B cell (primary cell): Measurements from ENCODE around the gene RARS1. TPM values are rescaled to one million over a fixed set of nuclear protein-coding genes. Genes with fewer than 3 reads are reported as not detected.

Experiments
- ATAC-seq: fragments of 200-7000 bp; cut with Tn5 transposase; one replicate; pipeline ENCODE4 v1.10.0; 2021; ENCODE audit warnings: low read depth, mild to moderate bottlenecking, moderate number of reproducible peaks, moderate library complexity
- CTCF ChIA-PET: fragments of 350-600 bp; sonication (Branson Sonifier 250); formaldehyde crosslinking; loops from one replicate; lab custom pipeline; 2021; ENCODE audit warnings: antibody characterized with exemption, inconsistent platforms; lab: Charles Lee
- POLR2A ChIA-PET: fragments of 350-600 bp; sonication (Branson Sonifier 250); formaldehyde crosslinking; loops from one replicate; lab custom pipeline; 2021; ENCODE audit warnings: antibody characterized with exemption; lab: Charles Lee
- DNase-seq: peaks from one replicate; pipeline ENCODE4 v3.0.0; 2013
- H2AFZ ChIP-seq: 2 replicates; pipeline ENCODE4 v1.6.1; 2012; ENCODE audit warnings: mild to moderate bottlenecking, low read depth, low read length; ENCODE audit not compliant: insufficient read depth, poor library complexity, severe bottlenecking
- H3K27ac ChIP-seq, 2 donors: 1 replicate in 1 of 2; 2 replicates in 1 of 2; pipeline ENCODE4 v1.5.1; 2012 to 2013; ENCODE audit warnings: low read length in 2 of 2, mild to moderate bottlenecking in 2 of 2, moderate library complexity in 1 of 2
- H3K27me3 ChIP-seq, 4 experiments: fragments of 200-600 bp in 1 of 4; sonication (generic) in 1 of 4; replicated peaks in 1 of 4; 1 replicate in 2 of 4; 2 replicates in 2 of 4; pipeline versions ENCODE4 v1.6.1 to v1.7.0; 2013 to 2016; ENCODE audit warnings: low read length in 3 of 4, mild to moderate bottlenecking in 2 of 4, mixed read lengths in 1 of 4, moderate library complexity in 1 of 4; ENCODE audit not compliant: insufficient read depth in 4 of 4, control insufficient read depth in 3 of 4; ENCODE audit errors: control extremely low read depth in 1 of 4
- H3K36me3 ChIP-seq, 2 experiments: replicated peaks in 1 of 2; 1 replicate in 1 of 2; 2 replicates in 1 of 2; pipeline versions ENCODE4 v1.6.1 to v1.7.1; 2013; ENCODE audit warnings: low read length in 1 of 2; ENCODE audit not compliant: insufficient read depth in 2 of 2, control insufficient read depth in 1 of 2; ENCODE audit errors: control extremely low read depth in 1 of 2, extremely low read depth in 1 of 2
- H3K4me1 ChIP-seq, 2 donors: fragments of 200-600 bp in 1 of 2; sonication (generic) in 1 of 2; 1 replicate in 1 of 2; 2 replicates in 1 of 2; pipeline versions ENCODE4 v1.5.1 to v1.6.1; 2013 to 2017; ENCODE audit warnings: low read length in 2 of 2; ENCODE audit not compliant: control insufficient read depth in 2 of 2, insufficient read depth in 2 of 2
- H3K4me2 ChIP-seq: replicated peaks from 2 replicates; pipeline ENCODE3; 2012; ENCODE audit warnings: mild to moderate bottlenecking, low read depth, low read length; ENCODE audit not compliant: poor library complexity, severe bottlenecking
- H3K4me3 ChIP-seq, 5 experiments: fragments of 200-600 bp in 1 of 5; sonication (generic) in 1 of 5; 1 replicate in 3 of 5; 2 replicates in 2 of 5; pipeline versions ENCODE4 v1.5.1 to v1.7.0; 2011 to 2016; ENCODE audit warnings: low read length in 4 of 5, mild to moderate bottlenecking in 4 of 5, low read depth in 2 of 5, control low read depth in 1 of 5, moderate library complexity in 1 of 5; ENCODE audit not compliant: insufficient read depth in 1 of 5; ENCODE audit errors: control extremely low read depth in 1 of 5, extremely low read depth in 1 of 5
- H3K79me2 ChIP-seq: fragments of 200-600 bp; sonication (generic); one replicate; pipeline ENCODE4 v1.6.0; 2016; ENCODE audit warnings: low read length; ENCODE audit not compliant: control insufficient read depth, insufficient read depth
- H3K9ac ChIP-seq: fragments of 200-600 bp; sonication (generic); 2 replicates; pipeline ENCODE4 v1.6.1; 2017; ENCODE audit warnings: mild to moderate bottlenecking, low read length, moderate library complexity
- H3K9me3 ChIP-seq, 3 donors: one replicate each; pipeline versions ENCODE4 v1.6.1 to v1.7.1; 2013; ENCODE audit warnings: low read length in 2 of 3; ENCODE audit not compliant: control insufficient read depth in 2 of 3, insufficient read depth in 1 of 3; ENCODE audit errors: control extremely low read depth in 1 of 3
- H4K20me1 ChIP-seq: 2 replicates; pipeline ENCODE4 v1.6.0; 2012; ENCODE audit warnings: mild to moderate bottlenecking, low read length; ENCODE audit not compliant: insufficient read depth, control insufficient read depth, poor library complexity, severe bottlenecking
- H3K27ac Mint-ChIP-seq: one replicate; pipeline ENCODE4 v1.8.0; 2021; ENCODE audit warnings: mixed read lengths
- H3K27me3 Mint-ChIP-seq: one replicate; pipeline ENCODE4 v1.8.0; 2021; ENCODE audit warnings: mixed read lengths
- H3K4me1 Mint-ChIP-seq: one replicate; pipeline ENCODE4 v1.8.0; 2021; ENCODE audit warnings: mixed read lengths
- H3K4me3 Mint-ChIP-seq: one replicate; pipeline ENCODE4 v1.8.0; 2021; ENCODE audit warnings: mixed read lengths
- H3K9me3 Mint-ChIP-seq: one replicate; pipeline ENCODE4 v1.8.0; 2022; ENCODE audit warnings: mixed read lengths; ENCODE audit not compliant: insufficient read depth
- EZH2 ChIP-seq: IDR thresholded peaks from 2 replicates; pipeline ENCODE4 v1.6.1; 2012; ENCODE audit warnings: borderline replicate concordance, low read depth, mild to moderate bottlenecking, moderate library complexity, low read length; ENCODE audit not compliant: insufficient read depth, poor library complexity, severe bottlenecking
- WGBS: methylation state at CpG from one replicate; pipeline ENCODE4 v1.1.5; 2013; ENCODE audit warnings: missing lambda C conversion rate; ENCODE audit not compliant: insufficient coverage; 5-methylcytosine and 5-hydroxymethylcytosine counted together
- intact Hi-C: fragments of 100-400 bp; cut with micrococcal nuclease; formaldehyde crosslinking; loops from one replicate; pipeline ENCODE4 v1.10.0; 2022
- polyA plus RNA-seq: library from polyadenylated mRNA; depleted of rRNA; stranded (reverse); fragments of >200 nt; gene quantifications from 2 replicates; pipeline ENCODE4 v1.2.3, GENCODE V29; 2012
- total RNA-seq, 2 donors: library from RNA; stranded (reverse); fragments of 120-200 nt in 1 of 2; gene quantifications; 1 replicate in 1 of 2; 2 replicates in 1 of 2; pipeline versions ENCODE4 v1.2.3 to v1.2.4, GENCODE V29; 2013 to 2022
- TF ChIP-seq, protein P1 (sequence below): fragments of 200-600 bp; IDR thresholded peaks from one replicate; pipeline ENCODE4 v1.8.0; 2022; ENCODE audit warnings: antibody characterized with exemption, mild to moderate bottlenecking

The RARS1 gene
- total and polyA plus RNA-seq, 2 donors (not counting 1 experiment from before 2014, with no cell fraction given) = 12.9 to 69.4 TPM

- Mint-ChIP-seq H3K9me3 (no peaks in the 10 kb centered on the region), H3K4me3 (no peak overlapping the region), H3K27ac (no peak overlapping the region), H3K4me1 (no peaks in the 10 kb centered on the region), H3K27me3 (no peaks in the 10 kb centered on the region)
- H2AFZ ChIP-seq = no peak overlapping the region
- ChIA-PET CTCF (no interaction called here), POLR2A (no interaction called here)
- no peaks in the 10 kb centered on the region for H3K9me3 ChIP-seq
- WGBS = 14% methylated on average over 4 of the region's 5 CpGs
- no peak overlapping the region for H3K4me3 ChIP-seq
- H3K79me2 ChIP-seq = no peaks in the 10 kb centered on the region
- DNase-seq = no peak
- no peak for ATAC-seq
- H3K9ac ChIP-seq = no peak overlapping the region
- H3K27me3 ChIP-seq = no peaks in the 10 kb centered on the region
- intact Hi-C loops = no loop called here
- H3K4me2 ChIP-seq = no peak overlapping the region
- H3K4me1 ChIP-seq = no peaks in the 10 kb centered on the region
- no peaks in the 10 kb centered on the region for H3K36me3 ChIP-seq
- no peak overlapping the region for H3K27ac ChIP-seq
- TF ChIP-seq EZH2 = no peak
- TF ChIP-seq, protein P1, sequence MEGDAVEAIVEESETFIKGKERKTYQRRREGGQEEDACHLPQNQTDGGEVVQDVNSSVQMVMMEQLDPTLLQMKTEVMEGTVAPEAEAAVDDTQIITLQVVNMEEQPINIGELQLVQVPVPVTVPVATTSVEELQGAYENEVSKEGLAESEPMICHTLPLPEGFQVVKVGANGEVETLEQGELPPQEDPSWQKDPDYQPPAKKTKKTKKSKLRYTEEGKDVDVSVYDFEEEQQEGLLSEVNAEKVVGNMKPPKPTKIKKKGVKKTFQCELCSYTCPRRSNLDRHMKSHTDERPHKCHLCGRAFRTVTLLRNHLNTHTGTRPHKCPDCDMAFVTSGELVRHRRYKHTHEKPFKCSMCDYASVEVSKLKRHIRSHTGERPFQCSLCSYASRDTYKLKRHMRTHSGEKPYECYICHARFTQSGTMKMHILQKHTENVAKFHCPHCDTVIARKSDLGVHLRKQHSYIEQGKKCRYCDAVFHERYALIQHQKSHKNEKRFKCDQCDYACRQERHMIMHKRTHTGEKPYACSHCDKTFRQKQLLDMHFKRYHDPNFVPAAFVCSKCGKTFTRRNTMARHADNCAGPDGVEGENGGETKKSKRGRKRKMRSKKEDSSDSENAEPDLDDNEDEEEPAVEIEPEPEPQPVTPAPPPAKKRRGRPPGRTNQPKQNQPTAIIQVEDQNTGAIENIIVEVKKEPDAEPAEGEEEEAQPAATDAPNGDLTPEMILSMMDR = no peak
- no peaks in the 10 kb centered on the region for H4K20me1 ChIP-seq
These were observed 22.1 kb upstream of the RARS1 start for GRCh38 chr5:168464214-168464613.

- Mint-ChIP-seq H3K9me3 (no peaks in the 10 kb centered on the region), H3K4me3 (no peak overlapping the region), H3K4me1 (no peaks in the 10 kb centered on the region), H3K27ac (no peak overlapping the region), H3K27me3 (no peaks in the 10 kb centered on the region)
- H2AFZ ChIP-seq = no peak overlapping the region
- H3K27me3 ChIP-seq = no peaks in the 10 kb centered on the region
- no peaks in the 10 kb centered on the region for H3K4me1 ChIP-seq
- no peak overlapping the region for H3K4me3 ChIP-seq
- CTCF ChIA-PET = no interaction called here
- no peak for TF ChIP-seq EZH2
- TF ChIP-seq, protein P1 = no peak
- intact Hi-C loops = no loop called here
- no peaks in the 10 kb centered on the region for H3K79me2 ChIP-seq
- 96% methylated on average over 20 of the region's 20 CpGs for WGBS
- no peaks in the 10 kb centered on the region for H3K9me3 ChIP-seq
- DNase-seq (no peak), ATAC-seq (no peak)
- H4K20me1 ChIP-seq = no peaks in the 10 kb centered on the region
- no peaks in the 10 kb centered on the region for H3K36me3 ChIP-seq
- POLR2A ChIA-PET = no interaction called here
- H3K27ac ChIP-seq = no peak overlapping the region
- no peak overlapping the region for H3K9ac ChIP-seq
- no peak overlapping the region for H3K4me2 ChIP-seq
These were observed 21.6 kb upstream of the RARS1 start for GRCh38 chr5:168464641-168465040.
